Activated CD4-positive, alpha-beta T cell treated with anti-CD3 and anti-CD28 coated beads for 24 hours (primary cell): Measurements from ENCODE around the gene FADS3.

Experiments
- DNase-seq, 2 donors: peaks; one replicate each; pipeline ENCODE4 v3.0.0-alpha.2; 2020; ENCODE audit warnings: low read depth in 2 of 2

Gene FADS3

DNA sequence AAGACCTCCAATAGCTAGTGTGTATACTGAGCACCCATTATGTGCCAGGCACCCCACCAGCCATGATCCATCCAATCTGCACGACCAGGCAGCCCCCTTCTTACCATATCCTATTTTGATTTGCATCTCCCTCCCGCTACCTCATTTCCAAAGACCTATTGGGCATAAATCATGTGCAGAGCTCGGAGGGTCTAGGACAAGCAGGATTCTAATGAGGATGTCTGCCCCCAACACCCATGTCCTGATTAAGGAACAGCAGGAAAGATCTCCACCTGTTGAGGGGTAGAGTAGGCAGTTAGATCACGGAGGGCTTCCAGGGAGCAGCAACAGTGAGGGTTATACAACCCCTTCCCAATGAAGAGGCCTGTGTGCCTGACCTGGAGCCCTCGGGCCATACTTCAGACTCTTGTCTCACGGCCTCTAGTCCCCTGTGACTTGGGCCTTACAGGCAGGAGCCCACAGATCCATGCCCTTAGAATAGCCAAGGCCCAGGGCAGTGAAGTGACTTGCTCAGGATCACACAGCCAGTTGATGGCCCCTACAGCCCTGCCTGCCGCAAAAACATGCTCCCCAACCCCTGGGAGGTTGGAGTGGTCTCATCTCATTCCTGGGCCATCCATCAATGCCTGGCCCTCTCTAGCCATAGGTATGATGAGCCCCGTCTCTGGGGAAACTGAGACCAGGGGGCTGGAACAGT is 22.5 kb upstream of the FADS3 start:
- no peak for DNase-seq

DNA sequence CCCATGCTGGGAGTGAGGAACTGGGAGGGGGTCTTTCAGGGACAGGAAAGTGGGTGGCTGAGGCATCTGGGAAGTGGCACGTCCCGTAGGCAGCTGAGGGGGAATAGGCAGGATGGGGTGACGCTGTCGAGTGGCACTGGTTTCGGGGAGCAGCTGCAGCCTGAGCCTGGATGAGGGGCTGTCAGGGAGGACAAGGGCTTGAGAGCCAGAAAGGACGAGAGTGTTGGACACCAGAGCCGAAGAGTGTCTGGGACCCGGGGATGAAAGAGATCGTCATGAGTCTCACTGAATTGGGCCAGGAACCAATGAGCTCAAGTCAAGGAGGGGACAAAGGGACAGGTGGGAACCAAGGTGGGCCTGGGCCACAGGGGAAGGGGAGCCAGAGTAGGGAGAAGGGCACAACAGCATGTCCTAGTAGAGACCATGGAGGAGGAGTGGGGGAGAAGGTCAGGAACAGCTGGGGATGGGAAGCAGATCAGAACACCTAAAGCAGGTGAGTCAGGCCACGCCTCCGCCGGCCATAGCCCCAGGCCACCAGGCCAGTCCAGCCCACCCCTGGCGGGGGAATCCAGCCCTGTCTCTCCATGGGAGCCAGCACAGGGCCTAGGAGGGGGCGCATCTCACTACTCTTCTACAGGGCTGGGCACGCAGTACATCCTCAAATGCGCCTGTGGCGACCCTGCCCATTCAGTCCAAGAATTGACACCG is 21.8 kb upstream of the FADS3 start:
- no peak for DNase-seq

DNA sequence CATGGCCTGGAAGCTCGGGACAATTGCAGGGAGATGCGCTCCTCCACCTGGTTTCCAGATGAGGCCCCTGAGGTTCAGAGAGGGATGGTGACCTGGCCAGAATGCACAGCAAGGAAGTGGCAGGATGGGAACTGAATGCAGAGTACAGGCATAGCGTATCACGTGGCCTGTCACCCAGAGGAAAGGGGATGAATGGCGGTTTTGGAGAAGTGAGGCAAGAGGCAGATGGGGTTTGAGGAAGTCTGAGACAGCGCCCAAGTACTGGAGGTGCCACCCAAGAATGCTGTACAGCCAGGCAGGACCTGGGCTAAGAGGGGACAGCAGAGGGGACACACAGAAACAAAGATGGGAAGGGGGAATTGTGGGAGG is 21.2 kb upstream of the FADS3 start:
- DNase-seq = no peak

DNA sequence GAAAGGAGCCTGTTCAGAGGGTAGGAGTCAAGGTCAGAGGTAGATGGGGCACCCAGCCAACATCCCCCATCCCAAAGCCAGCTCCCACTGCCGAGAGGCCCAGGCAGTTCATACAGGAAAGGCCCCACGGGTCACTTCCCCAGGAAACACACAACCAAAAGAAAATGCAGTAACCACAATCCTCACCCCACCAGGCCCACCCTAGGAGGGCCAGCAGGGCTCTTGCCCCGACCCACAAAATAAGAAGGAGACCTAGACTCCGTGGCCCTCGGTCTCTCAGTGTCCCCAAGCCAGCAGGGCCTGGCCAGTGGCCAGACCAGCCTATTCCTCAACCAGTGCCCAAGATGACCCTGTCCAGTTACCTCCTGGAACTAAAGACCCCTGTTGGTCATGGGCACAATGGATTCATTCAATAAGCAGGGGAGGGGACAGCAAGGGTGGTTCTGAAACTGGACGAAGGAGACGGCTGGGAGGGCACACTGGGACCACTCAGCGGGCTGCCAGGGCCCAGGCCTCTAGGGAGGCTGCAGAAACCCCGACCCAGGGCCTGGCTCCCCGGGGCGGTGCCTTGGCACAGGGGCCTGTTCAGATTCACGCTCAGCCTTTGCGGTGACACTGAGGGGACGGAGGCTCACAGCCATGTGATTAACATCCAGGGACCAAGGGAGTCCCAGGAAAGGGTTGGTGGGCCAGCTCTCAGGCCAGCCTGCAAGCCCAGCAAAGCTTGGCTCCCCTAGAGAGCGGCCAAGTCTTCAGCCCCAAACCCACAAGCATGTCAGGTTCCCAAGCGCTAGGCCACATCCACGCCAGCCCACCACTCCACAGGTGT is 20.6 kb upstream of the FADS3 start:
- no peak for DNase-seq

DNA sequence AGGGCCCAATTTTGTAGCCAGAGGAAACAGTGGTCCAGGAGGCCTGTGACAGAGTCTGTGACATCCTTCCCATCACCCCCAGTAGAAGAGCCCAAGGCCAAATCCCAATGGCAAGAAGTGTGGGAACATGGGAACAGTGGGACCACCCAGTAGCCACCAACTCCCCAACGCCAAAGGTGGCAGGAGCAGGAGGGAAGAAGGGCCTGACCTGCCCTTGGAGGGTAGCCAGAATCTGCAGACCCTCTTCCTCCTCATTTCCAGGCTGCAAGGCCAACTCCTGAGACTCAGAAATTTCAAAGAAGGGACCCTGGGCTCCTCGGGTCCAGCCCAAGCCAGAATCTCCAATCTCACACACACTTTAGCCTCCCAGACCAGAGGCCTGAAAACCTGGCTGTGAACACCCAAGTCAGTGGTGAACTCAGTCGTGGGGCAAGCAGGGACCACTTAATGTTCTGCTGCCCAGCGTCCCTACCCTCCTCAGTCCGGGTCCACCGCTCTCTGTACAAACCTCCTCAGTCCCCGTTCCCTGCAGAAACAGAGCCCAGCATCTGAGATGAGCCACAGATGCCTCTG is 19.9 kb upstream of the FADS3 start:
- DNase-seq = no peak

DNA sequence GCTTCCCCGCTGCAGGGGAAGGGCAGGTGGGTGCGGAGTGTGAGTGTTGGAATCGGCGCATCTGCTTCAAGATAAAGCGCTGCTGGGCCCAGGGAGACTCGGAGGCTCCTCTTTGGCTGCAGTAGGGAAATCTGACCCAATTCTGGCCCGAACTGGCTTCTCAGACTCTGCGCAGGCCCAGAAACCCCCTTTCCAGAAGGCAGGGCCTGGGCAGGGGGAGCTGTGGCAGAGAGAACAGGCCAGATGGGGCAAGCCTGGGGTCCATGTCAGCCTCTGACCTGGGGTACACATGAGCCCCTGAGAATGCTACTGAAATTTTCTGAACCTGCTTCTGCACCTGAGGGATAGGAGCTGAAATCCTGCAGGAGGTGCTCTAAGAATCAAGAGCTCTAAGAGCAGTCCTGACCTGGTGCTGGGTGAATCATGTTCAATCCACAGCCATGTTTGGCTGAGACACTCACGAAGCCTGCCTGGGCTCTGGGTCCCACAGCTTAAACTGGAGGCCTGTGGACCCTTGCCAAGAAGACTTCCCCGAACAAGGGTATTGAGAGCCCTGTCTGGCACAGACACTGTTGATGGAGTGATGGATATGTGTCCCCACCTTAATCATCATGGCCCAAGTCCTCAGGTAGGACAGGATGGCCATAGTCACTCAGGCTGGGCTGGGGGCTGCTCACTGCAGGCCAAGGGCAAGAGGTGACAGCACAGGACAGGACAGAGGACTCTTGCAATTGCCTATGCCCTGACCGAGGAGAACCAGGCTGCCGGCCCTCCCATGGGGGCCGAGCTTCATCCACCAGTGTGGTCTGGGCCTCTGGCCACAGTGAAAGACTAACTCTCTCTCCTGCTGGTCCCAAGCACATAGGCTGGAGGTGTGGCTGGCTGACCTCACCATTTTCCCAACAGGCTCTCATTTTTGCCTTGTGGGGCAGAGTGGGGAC is 19.1 kb upstream of the FADS3 start:
- DNase-seq = no peak

DNA sequence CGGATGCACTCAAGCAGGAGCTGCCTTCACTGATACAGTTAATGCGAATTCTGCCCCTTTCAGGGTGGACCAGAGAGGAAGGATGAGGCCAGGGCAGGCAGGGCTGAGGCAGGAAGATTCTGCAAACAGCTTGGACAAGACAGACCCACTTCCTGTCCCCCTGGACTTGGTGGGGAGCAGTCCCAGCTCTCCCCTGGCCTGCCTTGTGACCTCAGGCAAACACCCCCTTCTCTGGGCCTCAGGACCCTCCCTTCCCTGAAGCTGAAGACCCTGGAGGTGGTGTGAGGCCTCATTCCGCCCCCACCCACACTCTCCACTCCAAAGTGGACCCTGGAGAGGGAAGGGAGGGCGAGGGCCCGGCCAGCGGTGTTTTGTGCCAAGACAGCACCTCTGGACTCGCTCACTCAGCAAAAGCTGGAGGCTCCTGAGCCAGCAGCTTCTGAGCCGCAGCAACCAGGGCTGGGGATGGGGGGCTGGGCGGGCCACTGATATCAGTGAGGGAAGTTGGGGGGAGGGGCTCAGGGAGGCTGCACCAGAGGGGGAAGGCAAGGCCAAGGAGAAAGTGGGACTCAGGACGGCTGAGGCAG is 17.5 kb upstream of the FADS3 start:
- no peak for DNase-seq

DNA sequence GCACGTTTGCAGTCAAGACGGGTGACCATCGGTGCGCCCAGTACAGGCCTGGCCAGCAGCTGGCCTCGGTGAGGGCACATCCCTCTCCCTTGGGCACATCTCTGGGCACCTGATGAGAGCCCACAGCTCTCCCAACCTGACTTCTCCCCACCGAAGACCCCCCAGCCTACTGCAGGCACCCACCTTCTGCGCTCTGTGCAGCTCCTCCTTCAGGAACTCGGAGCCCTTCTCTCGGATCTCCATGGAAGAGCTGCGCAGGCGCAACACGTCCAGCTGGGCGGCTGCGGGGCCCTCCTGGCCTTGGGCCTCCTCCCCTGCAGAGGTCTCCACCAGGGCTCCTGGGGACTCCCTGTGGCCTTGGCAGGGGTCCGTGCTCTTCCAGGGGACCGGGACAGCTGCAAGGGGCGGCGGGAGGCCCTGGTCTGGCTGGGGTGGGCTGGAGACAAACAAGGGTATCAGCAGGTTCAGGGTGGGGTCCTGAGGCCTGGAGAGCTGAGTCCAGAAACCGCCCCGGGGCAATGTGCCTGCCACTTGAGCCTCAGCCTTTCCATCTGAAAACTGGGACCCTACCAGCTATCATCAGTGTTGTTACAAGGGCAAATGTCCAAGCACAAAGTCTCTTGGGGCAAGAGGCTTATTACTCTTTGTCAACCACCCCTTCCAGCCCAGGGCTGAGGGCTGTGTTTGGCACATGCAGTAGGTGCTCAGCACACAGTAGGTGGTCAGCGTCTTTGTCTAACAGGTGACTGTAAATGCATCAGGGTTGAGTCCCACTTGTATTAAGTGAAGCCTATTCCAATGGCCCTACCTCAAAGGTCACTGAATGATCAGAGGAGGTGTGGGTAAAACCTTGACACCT is 16.8 kb upstream of the FADS3 start:
- no peak for DNase-seq

DNA sequence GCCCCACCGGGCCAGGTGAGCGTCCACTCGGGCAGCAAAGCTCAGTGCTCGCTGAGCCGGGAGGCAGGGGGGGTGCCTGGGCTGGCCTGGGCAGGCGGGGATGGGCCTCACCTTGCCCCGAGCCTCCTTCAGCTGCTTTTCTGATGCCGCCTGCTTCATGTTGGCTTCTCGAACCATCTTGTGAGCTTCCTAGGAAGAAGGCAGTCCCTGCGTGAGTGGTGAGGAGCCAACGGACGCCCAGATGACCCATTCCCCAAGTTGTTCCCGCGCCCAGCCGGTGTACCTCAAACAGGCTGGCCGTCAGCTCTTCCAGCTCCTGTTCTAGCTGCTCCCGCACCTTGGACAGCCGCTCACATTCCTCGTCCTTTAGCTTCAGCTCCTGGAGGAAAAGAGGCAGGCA is 15.9 kb upstream of the FADS3 start:
- DNase-seq = no peak

DNA sequence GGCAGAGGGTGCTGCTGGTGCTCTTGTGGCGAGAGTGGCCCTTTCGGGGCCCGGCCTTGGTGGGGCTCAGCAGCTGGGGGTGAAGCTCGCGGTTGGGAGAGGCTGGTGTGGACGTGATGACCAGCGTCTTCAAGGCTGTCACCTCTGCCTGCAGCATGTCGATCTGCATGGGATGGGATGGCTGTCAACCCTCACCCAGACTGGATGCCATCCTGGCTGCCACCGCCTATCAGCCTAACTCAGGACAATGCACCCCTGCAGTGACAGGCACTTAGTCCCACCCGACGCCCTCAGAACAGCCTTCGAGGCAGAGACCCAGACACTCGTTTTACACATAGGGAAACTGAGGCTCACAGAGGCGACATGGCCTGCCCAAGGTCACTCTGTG is 15.2 kb upstream of the FADS3 start:
- DNase-seq = no peak

DNA sequence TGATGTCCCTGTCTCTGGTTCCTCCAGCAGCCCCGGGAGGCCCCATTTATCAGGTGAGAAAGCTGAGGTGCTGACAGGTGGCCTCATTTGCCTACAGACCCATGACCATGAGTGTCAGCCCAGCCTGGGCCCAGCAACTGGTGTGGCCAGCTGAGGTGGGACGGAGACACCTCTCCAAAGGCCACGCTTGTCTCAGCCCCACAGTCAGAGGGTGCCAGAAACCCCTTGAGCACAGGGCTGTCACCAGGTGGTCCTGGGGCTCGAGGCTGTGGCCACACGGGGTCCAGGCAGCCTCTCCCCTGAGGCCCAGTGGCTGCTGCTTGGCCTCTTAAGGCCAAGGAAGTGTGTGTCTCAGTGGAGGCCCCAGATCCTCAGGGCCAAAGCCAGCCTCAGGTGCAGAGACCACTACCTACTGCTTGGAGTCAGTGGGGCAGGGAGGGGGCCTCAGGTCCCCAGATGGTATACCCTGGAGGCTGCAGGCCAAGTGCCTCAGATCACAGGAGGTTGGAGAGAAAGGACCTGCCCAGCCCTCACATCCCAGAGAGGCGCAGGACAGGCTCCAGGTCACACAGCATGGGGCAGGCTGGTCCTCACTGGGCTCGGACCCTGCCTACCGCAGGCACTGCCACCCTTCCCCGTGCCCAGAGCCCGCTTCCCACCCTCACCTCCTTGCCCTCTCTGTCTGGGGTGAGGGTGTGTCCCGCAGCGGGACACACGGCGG is 14.6 kb upstream of the FADS3 start:
- no peak for DNase-seq

DNA sequence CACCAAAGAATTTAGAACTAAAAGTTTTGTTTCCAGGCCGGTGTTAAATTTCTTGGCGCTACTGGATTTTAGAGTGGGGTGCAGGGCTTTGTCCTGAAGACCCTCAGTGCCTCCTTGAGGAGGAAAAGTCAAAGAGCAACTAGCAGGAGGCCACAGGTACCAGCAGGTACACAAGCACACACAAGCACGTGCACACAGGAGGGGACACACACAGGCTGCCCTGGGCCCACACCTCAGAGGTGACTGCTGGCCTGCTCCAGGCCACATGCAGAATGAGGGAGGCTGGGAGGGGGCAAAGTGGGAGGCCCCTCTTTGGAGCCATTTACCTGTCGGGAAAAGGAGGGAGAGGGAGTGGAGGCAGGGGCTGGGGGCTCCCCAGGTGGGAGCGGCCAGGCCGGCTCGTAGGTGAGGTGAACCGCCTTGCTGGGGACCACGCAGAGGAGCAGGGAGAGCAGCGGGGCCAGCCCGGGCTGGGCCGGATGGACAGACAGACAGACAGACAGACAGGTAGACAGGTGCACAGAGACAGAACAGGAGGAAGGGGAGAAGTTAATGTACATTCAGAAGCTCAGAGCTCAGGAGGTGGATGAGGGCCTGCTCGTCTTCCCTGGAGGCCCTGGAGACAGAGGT is 13.8 kb upstream of the FADS3 start:
- no peak for DNase-seq

DNA sequence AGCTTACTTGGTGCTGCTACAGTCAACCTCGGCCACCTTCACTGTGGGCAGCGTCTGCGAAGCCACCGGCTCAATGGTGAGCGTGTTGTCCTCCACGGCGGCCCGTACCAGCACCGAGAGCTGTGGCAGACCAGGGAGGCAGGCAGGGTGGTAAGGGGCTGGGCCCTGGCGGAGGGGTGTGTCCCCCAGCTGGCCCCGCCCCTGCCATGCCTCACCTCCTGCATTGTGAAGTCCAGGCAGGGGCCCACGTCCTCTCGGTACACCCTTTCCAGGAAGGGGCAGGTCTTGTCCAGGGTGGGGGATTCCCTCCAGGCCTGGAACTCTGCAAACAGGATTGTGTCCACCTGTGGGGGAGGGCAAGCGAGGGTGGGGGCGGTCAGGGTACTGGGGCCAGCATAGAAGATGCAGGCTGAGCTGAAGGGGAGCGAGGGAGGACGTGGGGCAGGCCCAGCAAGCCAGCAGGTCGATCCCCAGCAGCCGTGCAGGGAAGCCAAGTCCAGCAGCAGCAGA is 13.2 kb upstream of the FADS3 start:
- no peak for DNase-seq

DNA sequence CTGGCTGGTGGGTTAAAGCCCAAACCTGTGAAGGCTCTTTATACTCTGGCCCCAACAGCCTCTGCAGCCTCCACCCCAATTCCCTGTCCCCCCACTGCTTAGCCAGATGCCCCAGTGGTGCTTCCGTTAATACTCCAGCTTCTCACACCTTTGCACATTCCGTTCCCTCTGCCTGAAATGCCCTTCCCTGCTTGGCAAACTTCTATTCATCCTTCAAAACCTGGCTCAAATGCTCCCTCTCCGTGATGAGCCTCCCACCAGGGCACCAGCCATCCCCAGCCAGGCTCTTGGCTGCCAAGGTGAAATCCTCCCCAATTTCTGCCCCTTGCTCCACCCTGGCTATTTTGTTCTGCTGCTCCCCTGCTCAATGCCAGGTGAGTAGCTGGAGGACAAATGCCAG is 12.5 kb upstream of the FADS3 start:
- no peak for DNase-seq

DNA sequence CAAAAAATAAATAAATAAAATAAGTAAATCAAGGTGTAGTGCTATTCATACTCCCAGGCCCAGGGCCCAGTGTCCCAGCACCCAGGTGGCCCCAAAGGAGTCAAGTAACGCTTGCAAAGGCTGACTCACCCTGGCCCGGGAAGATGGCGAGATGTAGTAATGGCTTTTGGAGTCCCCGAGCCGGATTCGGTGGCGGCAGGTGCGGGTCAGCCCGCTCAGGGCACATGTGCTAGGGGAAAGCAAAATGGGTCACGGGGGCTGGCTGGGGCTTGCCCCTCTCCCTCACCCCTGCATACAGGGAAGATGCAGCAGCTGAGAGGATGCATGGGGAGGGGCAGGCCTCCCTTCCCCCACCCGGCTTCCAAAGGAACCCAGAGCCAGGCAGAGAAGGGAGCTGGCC is 11.0 kb upstream of the FADS3 start:
- DNase-seq = no peak

DNA sequence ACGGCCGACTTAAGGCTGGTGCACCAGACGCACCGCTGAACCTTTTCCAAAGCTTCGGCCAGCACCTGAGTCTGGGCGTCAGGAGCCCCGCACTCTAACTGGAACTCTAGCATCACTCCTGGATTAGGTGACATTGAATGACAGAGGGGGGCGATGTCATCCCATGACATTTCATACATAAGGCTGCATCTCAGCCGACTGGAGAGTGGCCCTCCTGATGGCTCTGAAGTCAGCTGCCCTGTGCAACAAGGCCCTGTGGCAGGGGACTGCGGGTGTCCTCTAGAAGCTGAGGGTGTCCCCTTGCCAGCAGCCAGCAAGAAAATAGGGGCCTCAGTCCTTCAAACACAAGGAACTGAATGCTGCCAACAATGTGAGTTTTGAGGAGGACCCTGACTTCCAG is 10.1 kb upstream of the FADS3 start:
- DNase-seq = no peak

DNA sequence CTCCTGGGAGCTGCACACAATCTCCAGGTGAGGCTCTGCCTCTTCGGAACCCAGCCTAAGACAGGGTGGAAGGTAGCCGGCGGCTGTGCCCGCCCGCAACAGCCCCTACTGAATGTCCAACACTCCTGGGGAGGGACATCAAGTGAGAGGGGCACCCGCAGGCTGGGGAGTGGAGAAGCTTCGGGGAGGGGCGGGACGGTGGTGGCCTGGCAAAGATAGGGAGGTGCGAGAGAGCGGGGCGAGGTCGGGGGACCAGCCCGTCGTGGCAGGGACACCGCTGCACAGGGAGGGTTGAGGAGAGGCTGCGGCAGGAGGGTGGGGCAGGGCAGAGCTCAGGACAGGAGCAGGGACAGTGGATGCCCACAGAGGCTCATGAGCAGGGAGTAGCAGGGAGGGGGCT is 8.9 kb upstream of the FADS3 start:
- DNase-seq = no peak

DNA sequence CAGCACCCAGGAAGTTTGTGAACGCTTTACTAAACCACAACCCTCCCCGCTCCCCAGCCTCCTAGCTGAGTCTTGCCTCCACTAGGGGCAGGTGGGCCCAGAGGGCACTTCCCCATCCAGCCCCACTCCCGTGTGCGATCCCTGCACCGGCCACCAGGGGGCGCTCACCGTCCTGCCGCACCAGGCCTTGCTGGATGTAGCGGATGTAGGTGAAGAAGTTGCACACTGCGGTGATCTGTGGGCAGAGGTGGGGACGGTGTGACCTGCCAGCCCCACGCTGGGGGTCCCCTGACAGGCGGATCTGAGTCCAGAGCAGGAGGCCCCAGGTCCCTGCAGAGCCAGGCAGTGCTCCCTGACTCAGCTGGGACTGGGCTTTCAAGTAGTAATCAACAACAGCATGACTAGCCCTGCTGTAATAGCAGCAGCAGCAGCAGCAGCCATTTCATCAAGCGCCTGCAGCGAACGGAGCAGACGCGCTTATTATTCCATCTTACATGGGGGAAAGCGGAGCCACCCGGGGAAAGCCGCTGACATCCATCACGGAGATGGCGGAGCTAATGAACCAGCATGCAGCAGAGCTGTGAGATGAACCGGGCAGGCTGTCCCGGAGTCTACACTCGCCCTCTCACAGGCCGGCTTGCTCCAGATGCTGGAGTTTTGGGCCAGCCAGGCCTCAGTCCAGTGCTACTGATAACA is 7.9 kb upstream of the FADS3 start:
- peak; percentile 92 for DNase-seq
